Mucosa of rectum (tissue), 2 donors: Measurements from ENCODE around the gene FAM131B.

Source experiments
- H3K27ac ChIP-seq, 2 donors: one replicate each; pipeline ENCODE4 v1.7.0; 2013; ENCODE audit warnings: inconsistent platforms in 2 of 2, low read depth in 2 of 2, low read length in 2 of 2
- H3K27me3 ChIP-seq, 2 donors: one replicate each; pipeline ENCODE4 v1.7.0; 2013; ENCODE audit warnings: low read length in 2 of 2; ENCODE audit not compliant: control insufficient read depth in 2 of 2, insufficient read depth in 2 of 2
- H3K36me3 ChIP-seq, 2 donors: one replicate each; pipeline ENCODE4 v1.7.0; 2013; ENCODE audit warnings: low read length in 2 of 2; ENCODE audit not compliant: control insufficient read depth in 2 of 2, insufficient read depth in 2 of 2
- H3K4me1 ChIP-seq, 2 donors: one replicate each; pipeline ENCODE4 v1.7.0; 2013; ENCODE audit warnings: low read length in 2 of 2, mild to moderate bottlenecking in 1 of 2; ENCODE audit not compliant: control insufficient read depth in 2 of 2, insufficient read depth in 2 of 2
- H3K4me3 ChIP-seq, 2 donors: one replicate each; pipeline ENCODE4 v1.7.0; 2013; ENCODE audit warnings: low read length in 2 of 2
- H3K9ac ChIP-seq, 2 donors: one replicate each; pipeline ENCODE4 v1.7.0; 2013; ENCODE audit warnings: low read length in 2 of 2, low read depth in 1 of 2, mild to moderate bottlenecking in 1 of 2
- H3K9me3 ChIP-seq, 2 donors: one replicate each; pipeline ENCODE4 v1.7.0; 2013; ENCODE audit warnings: low read length in 2 of 2; ENCODE audit not compliant: control insufficient read depth in 2 of 2
- donor health status: healthy.
- donor health status: Normal muscosa, but diverticular disease.

The FAM131B gene

DNA sequence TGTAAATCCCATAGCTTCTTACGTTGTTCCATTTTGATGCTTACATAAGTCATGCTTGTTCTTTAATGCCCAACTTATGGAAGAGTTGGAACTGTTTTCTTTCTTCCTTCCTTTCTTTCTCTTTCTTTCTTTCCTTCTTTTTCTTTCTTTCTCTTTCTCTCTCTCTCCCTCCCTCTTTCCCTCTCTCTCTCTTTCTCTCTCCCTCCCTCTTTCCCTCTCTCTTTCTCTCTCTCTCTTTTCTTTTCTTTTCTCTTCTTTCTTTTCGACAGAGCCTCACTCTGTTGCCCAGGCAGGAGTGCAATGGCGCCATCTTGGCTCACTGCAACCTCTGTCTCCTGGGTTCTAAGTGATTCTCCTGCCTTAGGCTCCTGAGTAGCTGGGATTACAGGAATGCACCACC lies 18.9 kb downstream of the FAM131B start:
- Histone ChIP-seq H3K4me3 (no peak overlapping the region), H3K27ac (no peak overlapping the region), H3K4me1 (peaks cover 0 to 4% of the 10 kb centered on the region in 2 donors), H3K36me3 (no peaks in the 10 kb centered on the region), H3K9me3 (no peaks in the 10 kb centered on the region), H3K9ac (no peak overlapping the region), H3K27me3 (no peaks in the 10 kb centered on the region)

DNA sequence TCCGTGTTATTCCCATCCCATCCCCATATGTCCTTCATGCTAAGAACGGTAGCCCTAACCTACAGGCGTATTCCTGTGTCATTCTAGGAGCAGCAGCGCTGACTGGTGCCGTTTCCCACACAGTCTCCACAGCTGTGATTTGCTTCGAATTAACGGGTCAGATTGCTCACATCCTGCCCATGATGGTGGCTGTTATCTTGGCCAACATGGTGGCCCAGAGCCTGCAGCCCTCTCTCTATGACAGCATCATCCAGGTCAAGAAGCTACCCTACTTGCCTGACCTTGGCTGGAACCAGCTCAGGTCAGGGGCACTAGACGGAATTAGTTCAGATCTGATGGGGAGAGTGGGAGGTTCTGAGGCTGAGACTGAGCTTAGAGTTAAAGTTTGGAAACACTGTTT lies 20.7 kb downstream of the FAM131B start:
- Histone ChIP-seq H3K4me3 (no peak overlapping the region), H3K27ac (no peak overlapping the region), H3K36me3 (no peaks in the 10 kb centered on the region), H3K4me1 (peaks cover 0 to 4% of the 10 kb centered on the region in 2 donors), H3K9me3 (no peaks in the 10 kb centered on the region), H3K9ac (no peak overlapping the region), H3K27me3 (no peaks in the 10 kb centered on the region)

DNA sequence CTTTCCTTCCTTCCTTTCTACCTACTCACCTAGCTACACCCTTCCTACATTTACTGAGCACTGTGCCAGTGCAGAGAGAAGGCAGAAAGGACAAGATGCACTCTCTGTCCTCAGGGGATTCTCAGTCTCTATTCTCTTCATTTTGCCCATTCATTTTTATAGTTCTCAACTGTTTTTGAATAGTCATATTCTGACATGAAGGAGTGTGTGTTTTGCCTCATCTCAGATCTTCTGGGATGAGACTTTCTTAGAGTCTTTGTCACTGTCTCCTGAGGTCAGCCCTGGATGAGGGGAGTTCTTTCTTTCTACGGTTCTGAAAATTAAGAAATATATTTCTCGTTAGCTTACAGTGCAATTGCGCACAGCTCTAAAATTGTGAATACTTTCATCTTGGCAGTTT lies 25.3 kb downstream of the FAM131B start:
- H3K36me3 ChIP-seq = no peaks in the 10 kb centered on the region
- no peaks in the 10 kb centered on the region for H3K4me1 ChIP-seq
- H3K4me3 ChIP-seq = no peak overlapping the region
- H3K9me3 ChIP-seq = no peaks in the 10 kb centered on the region
- no peak overlapping the region for H3K27ac ChIP-seq
- H3K27me3 ChIP-seq = no peaks in the 10 kb centered on the region
- no peak overlapping the region for H3K9ac ChIP-seq

DNA sequence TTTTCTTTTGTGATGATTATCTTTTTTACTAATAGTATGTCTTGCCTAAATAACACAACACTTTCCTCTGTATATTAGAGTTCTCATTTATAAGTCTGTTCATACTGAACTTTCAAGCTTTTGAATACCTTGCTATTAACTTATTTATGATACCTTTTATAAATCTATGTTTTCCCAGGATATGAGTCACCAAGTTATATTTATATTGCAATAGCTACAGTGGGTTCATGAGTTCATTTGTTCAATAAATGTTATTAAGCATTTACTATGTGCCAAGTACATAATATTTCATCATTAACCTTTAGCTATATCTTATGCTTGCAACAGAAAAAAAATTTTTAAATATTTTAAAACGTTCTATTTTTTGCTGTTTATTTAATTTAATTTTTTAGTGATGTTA lies 28.3 kb downstream of the FAM131B start:
- Histone ChIP-seq H3K9ac (no peak overlapping the region), H3K4me1 (no peaks in the 10 kb centered on the region), H3K27me3 (no peaks in the 10 kb centered on the region), H3K4me3 (no peak overlapping the region), H3K27ac (no peak overlapping the region), H3K9me3 (no peaks in the 10 kb centered on the region), H3K36me3 (no peaks in the 10 kb centered on the region)

DNA sequence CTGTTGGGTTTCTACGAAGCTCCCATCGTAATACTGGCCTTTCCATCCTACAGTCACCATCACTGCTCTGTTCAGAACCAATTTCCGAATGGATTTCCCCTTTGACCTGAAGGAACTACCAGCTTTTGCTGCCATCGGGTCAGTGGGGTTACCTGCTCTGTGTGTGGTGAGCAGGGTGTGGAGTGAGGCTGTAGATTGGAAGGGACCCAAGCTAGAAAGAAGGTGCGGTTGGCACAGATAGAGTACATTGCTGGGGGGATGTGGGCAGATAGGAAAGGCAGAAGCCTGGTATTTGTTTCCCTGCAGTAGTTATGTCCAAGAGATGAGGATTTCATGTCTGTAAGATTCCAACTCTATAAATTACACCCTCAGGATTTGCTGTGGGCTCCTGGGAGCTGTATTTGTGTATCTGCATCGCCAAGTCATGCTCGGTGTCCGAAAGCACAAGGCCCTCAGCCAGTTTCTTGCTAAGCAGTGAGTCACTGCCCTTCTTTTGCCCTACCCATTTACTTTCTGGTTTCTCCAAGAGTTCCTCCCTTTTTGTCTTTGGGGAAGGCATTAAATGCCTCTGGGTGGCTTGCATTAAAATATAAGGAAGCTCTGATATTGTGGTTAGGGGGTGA lies 31.2 kb downstream of the FAM131B start:
- Histone ChIP-seq H3K27ac (no peak overlapping the region), H3K9ac (no peak overlapping the region), H3K4me1 (no peaks in the 10 kb centered on the region), H3K9me3 (no peaks in the 10 kb centered on the region), H3K27me3 (no peaks in the 10 kb centered on the region), H3K4me3 (no peak overlapping the region), H3K36me3 (no peaks in the 10 kb centered on the region)

DNA sequence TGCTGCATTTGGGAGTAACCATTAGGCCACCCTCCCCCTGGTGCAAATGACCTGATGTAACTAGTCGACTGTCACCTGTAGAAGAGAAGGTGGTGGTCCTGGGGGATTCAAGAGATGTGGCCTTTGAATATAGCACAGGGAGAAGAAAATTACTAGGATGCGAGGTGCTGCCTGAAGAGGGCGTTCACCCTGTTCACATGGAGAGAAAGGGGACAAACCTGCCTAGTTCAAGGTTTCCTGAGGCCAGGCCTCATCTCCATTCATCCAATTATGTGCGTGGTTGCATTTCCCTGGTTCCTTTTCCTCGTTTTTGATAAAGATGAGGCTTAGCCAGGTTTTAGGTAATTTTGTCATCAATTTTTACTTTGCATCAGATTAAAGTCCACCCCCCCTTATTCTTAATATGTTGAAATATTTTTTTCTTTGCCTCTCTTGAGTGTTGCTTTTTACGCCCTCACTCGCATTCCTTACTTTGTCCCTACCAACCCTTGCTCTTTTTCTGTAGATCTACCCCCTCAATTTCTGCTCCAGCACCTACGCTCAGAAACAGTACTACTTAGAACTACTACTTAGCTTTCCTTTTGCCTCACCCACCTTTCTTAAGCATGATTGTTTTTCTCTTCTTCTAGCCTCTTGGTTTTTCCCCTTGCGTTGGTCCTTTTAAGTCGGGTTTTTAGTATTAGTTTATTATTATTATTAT lies 32.9 kb downstream of the FAM131B start:
- H3K36me3 ChIP-seq = no peaks in the 10 kb centered on the region
- H3K4me3 ChIP-seq = no peak overlapping the region
- no peak overlapping the region for H3K27ac ChIP-seq
- no peak overlapping the region for H3K9ac ChIP-seq
- no peaks in the 10 kb centered on the region for H3K27me3 ChIP-seq
- H3K9me3 ChIP-seq = no peaks in the 10 kb centered on the region
- H3K4me1 ChIP-seq = no peaks in the 10 kb centered on the region

DNA sequence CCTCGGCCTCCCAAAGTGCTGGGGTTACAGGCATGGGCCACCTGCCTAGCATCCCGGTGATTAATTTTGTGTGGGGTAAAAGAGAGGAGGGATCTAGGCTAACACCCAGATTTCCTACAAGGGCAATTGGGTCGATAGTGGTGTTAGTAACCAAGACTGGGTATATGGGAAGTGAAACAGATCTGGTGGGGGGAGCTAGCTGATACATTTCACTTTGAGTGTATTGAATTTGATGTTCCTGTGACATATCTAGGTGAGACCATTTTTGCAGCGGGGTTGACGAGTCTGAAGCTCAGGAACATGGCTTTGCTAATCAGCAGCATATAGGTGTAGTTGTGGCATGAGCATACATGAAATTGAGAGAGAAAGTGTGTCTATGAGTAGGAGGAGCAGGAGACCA lies 34.6 kb downstream of the FAM131B start:
- no peaks in the 10 kb centered on the region for H3K4me1 ChIP-seq
- H3K36me3 ChIP-seq = no peaks in the 10 kb centered on the region
- H3K27ac ChIP-seq = no peak overlapping the region

DNA sequence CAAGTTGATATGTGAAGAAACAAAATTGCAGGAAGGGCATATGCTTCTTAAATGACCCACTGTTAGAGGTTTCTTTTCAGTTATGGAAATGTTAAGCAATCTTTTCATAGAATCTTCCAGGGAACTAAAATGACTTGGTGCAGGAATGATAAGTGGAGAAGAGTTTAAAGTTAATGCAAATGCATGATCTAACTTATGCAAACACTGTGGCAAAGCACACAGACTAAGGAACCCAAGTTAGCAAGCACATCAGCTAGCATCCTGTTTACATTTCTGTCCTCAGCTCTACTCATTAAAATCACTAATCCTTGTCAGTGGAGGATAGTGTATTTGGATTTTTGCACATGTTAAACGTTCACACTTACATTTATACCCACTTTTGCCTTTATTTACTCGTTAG lies 37.3 kb downstream of the FAM131B start:
- Histone ChIP-seq H3K4me3 (no peak overlapping the region), H3K9ac (no peak overlapping the region), H3K4me1 (peaks cover 0 to 7% of the 10 kb centered on the region in 2 donors), H3K27ac (no peak overlapping the region), H3K27me3 (no peaks in the 10 kb centered on the region), H3K36me3 (no peaks in the 10 kb centered on the region), H3K9me3 (no peaks in the 10 kb centered on the region)

More for the DNA sequence above, 34.6 kb downstream of the FAM131B start:
- Histone ChIP-seq H3K9me3 (no peaks in the 10 kb centered on the region), H3K9ac (no peak overlapping the region), H3K27me3 (no peaks in the 10 kb centered on the region), H3K4me3 (no peak overlapping the region)

DNA sequence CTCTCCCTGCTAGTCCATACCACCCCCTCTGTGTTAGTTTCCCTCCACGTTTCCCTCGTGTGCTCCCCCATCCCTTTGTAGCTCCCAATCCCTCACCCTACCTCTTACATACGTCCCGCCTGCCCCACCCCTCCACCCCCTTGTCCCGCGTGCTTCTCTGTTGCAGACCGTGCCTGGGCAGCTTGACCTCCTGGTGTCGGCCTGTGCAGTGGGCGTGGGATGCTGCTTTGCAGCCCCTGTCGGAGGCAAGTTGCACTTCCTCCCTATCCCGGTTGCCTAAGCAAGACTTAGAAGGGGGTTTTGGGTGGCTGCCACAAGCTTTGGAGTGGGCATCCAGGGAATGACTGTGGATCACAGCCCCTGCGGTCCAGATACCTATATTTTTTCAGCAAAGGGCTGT lies 38.9 kb downstream of the FAM131B start:
- Histone ChIP-seq H3K36me3 (no peaks in the 10 kb centered on the region), H3K27me3 (no peaks in the 10 kb centered on the region), H3K27ac (no peak overlapping the region), H3K4me1 (peaks cover 0 to 7% of the 10 kb centered on the region in 2 donors), H3K9ac (no peak overlapping the region), H3K9me3 (no peaks in the 10 kb centered on the region), H3K4me3 (no peak overlapping the region)

DNA sequence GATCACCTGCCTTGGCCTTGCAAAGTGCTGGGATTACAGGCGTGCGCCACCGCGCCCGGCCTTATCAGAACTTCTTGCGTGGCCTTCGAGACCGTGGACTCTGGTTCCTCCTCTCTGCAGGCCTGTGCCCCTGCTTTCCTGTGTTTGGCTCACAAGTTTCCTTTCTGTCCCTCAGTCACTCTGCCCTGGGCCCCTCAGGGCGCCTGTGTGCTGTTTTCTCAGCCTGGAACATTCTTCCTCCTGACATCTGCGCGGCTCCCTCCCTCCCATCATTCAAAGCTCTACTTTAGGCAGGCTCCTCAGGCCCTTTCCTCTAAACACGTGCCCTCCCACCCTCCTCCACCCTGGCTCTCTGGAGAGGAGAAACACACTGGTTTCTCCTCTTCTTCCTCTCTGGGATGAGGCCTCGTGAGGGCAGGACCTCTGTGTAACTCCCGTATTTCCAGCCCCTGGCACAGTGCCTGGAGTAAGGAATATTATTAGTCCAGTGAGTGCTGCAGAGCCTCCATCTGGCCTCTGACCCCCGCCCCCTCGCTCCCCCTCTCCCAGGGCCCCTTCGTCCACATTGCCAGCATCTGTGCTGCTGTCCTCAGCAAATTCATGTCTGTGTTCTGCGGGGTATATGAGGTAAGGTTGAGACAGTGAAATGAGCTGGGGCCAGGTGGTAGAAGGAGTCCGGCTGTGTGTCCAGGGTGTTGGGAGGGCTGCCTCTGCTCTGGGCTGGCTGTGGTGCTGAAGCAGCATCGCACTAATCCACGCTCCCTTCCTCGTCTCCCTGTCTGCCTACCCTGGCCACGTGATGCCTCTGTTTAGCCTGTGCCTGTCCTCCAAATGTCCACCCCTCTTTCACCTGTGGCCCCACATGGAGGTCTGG lies 39.5 kb downstream of the FAM131B start:
- Histone ChIP-seq H3K27me3 (no peaks in the 10 kb centered on the region), H3K27ac (no peak overlapping the region), H3K4me1 (peaks cover 0 to 7% of the 10 kb centered on the region in 2 donors), H3K4me3 (no peak overlapping the region), H3K9me3 (no peaks in the 10 kb centered on the region), H3K36me3 (no peaks in the 10 kb centered on the region), H3K9ac (no peak overlapping the region)
